GM20431 (cell line): Measurements from ENCODE around the gene MAPK12.

Experiments
- in situ Hi-C: fragments of 300-500 bp; cut with MseI, MboI; formaldehyde crosslinking; loops from one replicate; pipeline ENCODE4 v1.15.0; 2020; ENCODE audit warnings: low sequenced_read_pairs; ENCODE audit not compliant: unreplicated experiment

The MAPK12 gene

GRCh38 chr22:50243685-50244419 is 17.6 kb downstream of the MAPK12 start:
- in situ Hi-C loops = no loop called here

DNA sequence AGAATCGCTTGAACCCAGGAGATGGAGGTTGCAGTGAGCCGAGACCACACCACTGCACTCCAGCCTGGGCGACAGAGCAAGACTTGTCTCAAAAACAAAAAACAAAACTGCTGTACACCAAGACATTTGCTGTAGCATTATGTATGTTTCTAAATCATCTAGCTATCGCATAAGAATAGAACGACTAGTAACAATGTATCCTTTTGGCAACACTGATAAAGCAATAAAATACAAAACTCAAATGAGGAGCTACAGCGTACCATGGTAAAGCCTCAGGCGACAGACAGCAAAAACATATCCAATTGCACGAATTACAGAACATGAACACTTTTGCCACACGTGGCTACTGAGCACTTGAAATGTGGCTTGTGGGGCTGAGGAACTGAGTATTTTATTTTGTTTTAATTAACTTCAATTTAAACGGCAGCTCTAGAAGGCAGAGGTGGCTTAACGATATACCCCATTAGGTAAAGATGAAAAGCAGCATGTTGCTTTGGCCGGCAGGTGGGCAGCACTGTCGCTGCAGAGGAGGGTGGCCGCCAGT is 19.0 kb downstream of the MAPK12 start:
- in situ Hi-C loops = no loop called here

DNA sequence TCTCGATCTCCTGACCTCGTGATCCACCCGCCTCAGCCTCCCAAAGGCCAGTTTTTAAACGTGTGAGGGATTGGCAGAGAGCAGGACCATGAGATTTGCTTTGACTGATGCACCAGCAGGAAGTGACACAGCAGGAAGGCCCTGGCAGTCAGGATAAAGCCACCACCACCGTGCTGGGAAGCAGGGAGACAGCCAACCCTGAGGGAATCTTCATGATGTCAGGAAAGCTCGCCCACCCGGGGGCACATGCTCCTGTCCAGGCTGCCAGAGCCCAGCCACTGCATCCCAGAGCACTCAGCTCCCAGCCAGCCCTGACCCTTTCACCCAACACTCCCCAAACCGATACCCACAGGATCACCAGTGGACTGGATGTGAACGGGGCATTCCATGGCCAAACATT is 22.7 kb downstream of the MAPK12 start:
- in situ Hi-C loops = no loop called here

GRCh38 chr22:50236731-50237409 is 24.6 kb downstream of the MAPK12 start:
- in situ Hi-C loops = no loop called here

- in situ Hi-C loops = no loop called here
Observed at GRCh38 chr22:50233223-50233622, 28.3 kb downstream of the MAPK12 start.

DNA sequence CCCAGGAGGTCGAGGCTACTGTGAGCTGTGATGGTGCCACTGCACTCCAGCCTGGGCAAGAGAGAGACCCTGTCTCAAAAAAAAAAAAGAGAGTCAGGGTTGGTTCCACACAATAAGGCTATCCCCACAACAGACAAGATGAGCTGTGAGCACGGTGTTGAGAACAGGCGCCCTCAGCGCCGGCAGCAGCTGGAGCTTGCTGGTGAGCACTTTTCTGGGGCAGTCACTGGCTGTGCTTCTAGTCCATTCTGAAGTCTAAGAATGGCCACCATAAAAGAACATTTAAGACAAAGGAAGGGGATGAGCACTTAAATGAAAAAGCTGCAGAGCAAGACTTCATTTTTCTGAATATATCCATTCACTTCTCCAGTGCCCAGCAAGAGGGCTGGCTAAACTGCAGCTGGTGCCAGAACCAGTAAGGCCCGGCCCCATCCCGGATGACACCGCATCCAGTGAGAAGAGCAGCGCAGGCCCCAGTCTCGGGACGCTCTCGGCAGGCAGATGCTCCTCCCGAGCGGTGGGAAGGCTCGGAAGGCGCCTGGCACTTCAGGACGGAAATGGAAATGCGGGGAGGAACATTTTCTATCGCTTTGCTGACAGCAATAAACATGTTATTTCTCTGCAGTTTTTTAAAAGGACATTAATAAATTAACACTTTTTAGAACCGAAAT is 28.9 kb downstream of the MAPK12 start:
- in situ Hi-C loops = no loop called here

- in situ Hi-C loops = no loop called here
Observed at GRCh38 chr22:50229370-50229769, 32.1 kb downstream of the MAPK12 start.

- in situ Hi-C loops = no loop called here
Observed at GRCh38 chr22:50228366-50228765, 33.1 kb downstream of the MAPK12 start.

DNA sequence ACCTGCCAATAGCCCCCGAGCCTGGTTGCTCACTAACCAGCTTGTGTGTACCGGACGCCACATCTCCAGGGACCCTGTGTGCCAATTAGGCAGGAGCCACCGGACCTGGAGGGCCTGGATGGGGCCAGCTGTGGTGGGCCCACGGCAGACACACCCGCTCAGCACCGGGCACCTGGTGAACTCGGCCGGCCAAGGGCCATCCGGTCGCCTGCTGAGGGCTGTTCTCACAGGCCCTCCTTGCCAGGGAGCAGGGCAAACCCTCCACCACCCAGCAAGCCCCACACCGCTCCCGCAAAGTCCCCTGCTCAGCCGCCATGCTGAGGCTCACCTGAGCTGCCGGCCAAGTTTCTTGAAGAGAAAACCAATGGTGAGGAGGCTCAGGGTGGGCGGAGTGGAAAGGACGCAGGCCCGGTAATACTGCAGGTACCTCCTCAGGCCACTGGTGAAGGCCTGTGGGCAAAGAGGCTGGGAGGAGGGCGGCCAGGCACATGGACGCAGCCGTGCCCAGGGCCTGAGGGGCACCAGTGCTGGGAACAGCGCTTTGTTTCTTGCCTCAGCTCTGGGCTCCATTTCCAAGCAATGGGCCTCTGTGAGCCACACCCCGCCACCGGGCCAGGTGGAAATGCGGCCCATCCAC is 33.8 kb downstream of the MAPK12 start:
- in situ Hi-C loops = no loop called here

GRCh38 chr22:50226875-50227165 is 34.7 kb downstream of the MAPK12 start:
- in situ Hi-C loops = no loop called here

DNA sequence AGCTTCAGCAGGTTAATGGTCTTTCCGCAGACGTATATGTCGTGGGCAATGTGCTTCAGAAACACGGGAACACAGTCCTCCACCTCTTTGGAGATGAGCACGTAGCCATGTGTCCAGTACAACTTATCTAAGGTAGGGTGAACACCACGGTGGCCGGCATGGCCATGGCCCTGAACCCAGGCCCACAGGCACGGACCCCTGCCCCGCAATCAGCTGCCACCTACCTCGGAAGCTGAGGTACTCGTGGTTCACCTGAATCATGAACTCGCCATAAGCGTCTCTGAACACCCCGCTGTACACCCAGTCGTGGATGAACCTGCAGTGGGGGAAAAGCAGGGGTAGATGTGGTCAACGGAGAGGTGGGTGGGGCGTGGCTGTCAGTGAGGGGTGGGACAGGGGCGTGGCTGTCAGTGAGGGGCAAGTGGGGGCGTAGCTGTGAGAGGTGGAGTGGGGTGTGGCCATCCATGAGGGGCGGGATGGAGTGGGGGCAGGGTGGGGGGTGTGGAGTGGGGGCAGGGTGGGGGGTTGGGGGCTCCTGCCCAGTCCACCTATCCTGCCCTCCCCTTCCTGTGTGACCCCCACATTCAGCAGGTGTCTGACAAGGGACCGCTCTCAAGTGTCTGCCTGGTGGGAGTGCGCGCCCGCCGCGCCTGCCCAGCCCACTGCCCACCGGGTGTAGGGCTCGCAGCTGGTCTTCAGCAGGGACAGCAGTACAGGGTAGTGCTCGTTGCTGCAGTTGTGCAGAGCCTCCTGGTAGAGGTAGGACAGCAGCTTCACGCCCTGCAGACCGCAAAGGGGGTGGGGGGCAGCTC is 35.2 kb downstream of the MAPK12 start:
- in situ Hi-C loops = no loop called here

DNA sequence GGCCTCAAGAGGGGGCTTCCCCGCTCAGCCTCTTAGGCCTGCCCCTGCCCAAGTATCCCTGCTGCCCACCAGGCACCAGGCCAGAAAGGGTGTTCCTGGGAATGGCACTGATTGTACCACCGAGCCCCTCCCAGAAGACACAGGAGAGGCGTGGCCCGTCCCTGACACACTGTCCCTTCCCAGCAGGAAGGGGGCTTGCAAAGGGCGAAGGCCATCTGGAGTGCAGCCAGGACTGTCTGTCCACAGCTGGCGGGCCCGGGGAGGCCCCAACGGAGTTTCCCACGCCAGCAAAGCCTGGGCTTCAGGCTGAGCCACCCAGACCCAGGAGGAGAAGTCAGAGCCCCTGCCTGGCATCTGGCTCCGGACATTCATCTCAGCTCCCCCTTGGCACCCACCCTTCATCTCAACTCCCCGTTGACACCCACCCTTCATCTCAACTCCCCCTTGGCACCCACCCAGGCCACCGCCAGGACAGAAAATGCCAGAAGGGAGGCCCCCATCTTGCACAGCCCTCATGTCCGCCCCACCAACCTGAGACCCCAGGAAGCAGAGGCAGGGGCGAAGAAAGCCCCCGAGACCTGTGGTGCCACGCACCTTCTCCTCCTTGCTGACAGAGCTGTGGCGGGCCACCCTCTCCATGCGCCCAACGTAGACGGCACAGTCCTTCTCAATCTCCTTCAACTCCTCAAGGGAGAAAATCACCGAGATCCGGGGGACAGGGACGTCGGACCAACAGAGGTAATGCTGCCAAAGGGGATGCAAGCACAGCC is 36.1 kb downstream of the MAPK12 start:
- in situ Hi-C loops = no loop called here

- in situ Hi-C loops = no loop called here
Observed at GRCh38 chr22:50224071-50224470, 37.4 kb downstream of the MAPK12 start.

GRCh38 chr22:50222508-50222907 is 39.0 kb downstream of the MAPK12 start:
- in situ Hi-C loops = no loop called here

GRCh38 chr22:50221410-50222300 is 39.8 kb downstream of the MAPK12 start:
- in situ Hi-C loops = no loop called here

DNA sequence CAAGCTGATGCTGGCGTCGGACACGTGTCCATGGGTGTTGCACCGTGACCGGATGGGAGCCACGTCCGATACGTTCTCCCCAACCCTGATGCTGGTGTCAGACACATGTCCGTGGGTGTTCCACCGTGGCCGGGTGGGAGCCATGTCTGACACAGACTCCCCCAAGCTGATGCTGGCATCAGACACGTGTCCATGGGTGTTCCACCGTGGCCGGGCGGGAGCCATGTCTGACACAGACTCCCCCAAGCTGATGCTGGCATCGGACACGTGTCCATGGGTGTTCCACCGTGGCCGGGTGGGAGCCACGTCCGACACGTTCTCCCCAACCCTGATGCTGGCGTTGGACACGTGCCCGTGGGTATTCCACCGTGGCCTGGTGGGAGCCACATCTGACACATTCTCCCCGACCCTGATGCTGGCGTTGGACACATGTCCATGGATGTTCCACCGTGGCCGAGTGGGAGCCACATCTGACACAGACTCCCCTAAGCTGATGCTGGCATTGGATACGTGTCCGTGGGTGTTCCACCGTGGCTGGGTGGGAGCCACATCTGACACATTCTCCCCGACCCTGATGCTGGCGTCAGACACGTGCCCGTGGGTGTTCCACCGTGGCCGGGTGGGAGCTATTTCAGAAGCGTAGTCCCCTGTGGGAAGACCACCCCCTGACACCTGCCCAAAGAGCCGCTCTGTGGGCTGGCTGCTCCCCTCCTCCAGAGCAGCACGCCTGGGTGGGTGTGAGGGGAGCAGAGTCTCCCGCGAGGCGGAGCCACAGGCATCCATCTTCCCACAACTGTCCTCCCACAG is 40.7 kb downstream of the MAPK12 start:
- in situ Hi-C loops = no loop called here

GRCh38 chr22:50219800-50220602 is 41.5 kb downstream of the MAPK12 start:
- in situ Hi-C loops = no loop called here
